Nephron (organoid): ENCODE data around the gene PTPN2.
"Not testable (repeated sequence)": the region's sequence is repeated elsewhere in the genome, so short reads cannot be mapped to it uniquely, and the experiment has no call there.

Experiments
- H3K27ac Mint-ChIP-seq, 3 experiments: 2 replicates each; pipeline ENCODE4 v1.8.0; 2020; ENCODE audit warnings: mixed read lengths in 3 of 3, mild to moderate bottlenecking in 2 of 3, moderate library complexity in 1 of 3
- H3K27me3 Mint-ChIP-seq: 2 replicates; pipeline ENCODE4 v1.8.0; 2021; ENCODE audit warnings: low read depth, mild to moderate bottlenecking, moderate library complexity, mixed read lengths
- H3K36me3 Mint-ChIP-seq: 2 replicates; pipeline ENCODE4 v1.8.0; 2020; ENCODE audit warnings: low read depth, mixed read lengths
- H3K4me1 Mint-ChIP-seq: 2 replicates; pipeline ENCODE4 v1.8.0; 2020; ENCODE audit warnings: mixed read lengths
- H3K4me3 Mint-ChIP-seq, 3 experiments: 2 replicates each; pipeline ENCODE4 v1.8.0; 2020; ENCODE audit warnings: mild to moderate bottlenecking in 3 of 3, mixed read lengths in 3 of 3, moderate library complexity in 2 of 3
- H3K9me3 Mint-ChIP-seq: 2 replicates; pipeline ENCODE4 v1.8.0; 2020; ENCODE audit warnings: mixed read lengths
- TF ChIP-seq, protein P1 (sequence below), 3 experiments: fragments of 200-600 bp; sonication (generic); IDR thresholded peaks; one replicate each; pipeline ENCODE4 v1.5.0; 2021; ENCODE audit warnings: antibody characterized with exemption in 3 of 3; ENCODE audit not compliant: unreplicated experiment in 3 of 3

The PTPN2 gene

DNA sequence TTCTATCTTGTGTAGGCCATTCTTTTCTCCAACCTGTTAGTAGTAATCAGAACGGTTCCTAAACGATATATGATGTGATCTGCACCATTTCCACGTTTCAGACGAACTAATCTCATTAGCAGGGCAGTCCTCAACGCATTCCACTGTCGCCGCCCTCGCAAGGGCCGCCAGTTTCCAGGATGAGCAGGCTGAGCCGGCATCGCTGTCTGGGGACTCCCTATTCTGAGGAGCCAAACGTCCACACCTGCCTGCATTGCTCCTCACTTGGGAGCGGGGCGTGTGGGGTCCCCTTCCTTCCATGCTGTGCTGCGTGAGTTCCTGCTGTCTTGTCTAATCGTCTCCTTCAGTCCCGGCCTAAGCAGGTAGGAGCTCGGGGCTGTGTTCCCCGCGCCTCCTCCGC lies 104.6 kb downstream of the PTPN2 start:
- no peaks in the 10 kb centered on the region for H3K36me3 Mint-ChIP-seq
- no peaks in the 10 kb centered on the region for H3K9me3 Mint-ChIP-seq
- H3K27ac Mint-ChIP-seq = no peak overlapping the region
- H3K4me1 Mint-ChIP-seq = no peaks in the 10 kb centered on the region
- TF ChIP-seq, protein P1, sequence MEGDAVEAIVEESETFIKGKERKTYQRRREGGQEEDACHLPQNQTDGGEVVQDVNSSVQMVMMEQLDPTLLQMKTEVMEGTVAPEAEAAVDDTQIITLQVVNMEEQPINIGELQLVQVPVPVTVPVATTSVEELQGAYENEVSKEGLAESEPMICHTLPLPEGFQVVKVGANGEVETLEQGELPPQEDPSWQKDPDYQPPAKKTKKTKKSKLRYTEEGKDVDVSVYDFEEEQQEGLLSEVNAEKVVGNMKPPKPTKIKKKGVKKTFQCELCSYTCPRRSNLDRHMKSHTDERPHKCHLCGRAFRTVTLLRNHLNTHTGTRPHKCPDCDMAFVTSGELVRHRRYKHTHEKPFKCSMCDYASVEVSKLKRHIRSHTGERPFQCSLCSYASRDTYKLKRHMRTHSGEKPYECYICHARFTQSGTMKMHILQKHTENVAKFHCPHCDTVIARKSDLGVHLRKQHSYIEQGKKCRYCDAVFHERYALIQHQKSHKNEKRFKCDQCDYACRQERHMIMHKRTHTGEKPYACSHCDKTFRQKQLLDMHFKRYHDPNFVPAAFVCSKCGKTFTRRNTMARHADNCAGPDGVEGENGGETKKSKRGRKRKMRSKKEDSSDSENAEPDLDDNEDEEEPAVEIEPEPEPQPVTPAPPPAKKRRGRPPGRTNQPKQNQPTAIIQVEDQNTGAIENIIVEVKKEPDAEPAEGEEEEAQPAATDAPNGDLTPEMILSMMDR (IDR thresholded peaks at IDR 0.05; ENCODE audit: unreplicated experiment in 3 of 3) = no peak
- H3K27me3 Mint-ChIP-seq = no peaks in the 10 kb centered on the region
- H3K4me3 Mint-ChIP-seq = no peak overlapping the region

DNA sequence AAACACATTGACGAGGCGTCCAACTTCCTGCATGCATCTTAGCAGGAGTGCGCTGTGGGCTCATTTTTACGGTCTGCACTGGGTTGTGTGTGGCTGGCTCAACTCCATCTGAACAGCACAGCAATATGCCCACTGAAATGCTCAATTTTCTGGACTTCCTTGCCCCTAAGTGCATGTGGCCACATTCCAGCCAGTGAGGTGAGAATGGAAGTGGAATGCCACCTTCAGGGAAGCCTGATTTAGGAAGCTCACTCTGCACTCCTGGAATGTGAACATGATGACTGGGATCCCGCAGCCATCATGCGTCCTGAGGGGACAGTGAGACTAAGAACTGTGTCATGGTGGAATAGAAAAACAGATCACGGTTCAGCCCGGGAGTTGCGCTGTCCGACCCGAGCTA lies 105.0 kb downstream of the PTPN2 start:
- no peaks in the 10 kb centered on the region for H3K27me3 Mint-ChIP-seq
- no peaks in the 10 kb centered on the region for H3K9me3 Mint-ChIP-seq
- H3K4me3 Mint-ChIP-seq = no peak overlapping the region
- TF ChIP-seq, protein P1 (IDR thresholded peaks at IDR 0.05; ENCODE audit: unreplicated experiment in 3 of 3) = no peak
- no peaks in the 10 kb centered on the region for H3K36me3 Mint-ChIP-seq
- no peak overlapping the region for H3K27ac Mint-ChIP-seq
- H3K4me1 Mint-ChIP-seq = no peaks in the 10 kb centered on the region

DNA sequence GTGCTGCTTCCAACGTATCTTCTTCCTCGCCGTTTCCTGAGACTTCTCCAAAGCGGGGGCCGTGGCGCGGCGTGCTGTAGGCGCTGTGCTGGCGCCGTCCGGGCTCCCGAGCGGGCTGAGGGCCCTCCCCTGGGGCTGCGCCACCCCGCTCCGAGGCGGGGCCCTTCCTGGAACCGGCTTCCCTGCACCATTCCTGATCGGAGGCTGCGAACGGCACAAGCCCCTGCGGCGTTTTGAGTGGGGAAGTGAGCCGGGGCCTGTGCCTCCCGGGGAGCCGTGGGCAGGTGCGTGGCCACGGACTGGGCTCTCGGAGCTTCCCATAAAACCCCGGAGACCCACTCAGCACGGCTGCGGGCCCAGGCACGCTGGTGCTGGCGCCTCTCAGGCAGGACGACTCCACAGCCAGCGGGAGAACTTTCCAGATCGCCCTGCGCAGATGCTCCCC lies 106.5 kb downstream of the PTPN2 start:
- Mint-ChIP-seq H3K27me3 (no peaks in the 10 kb centered on the region), H3K9me3 (no peaks in the 10 kb centered on the region), H3K27ac (no peak overlapping the region), H3K36me3 (no peaks in the 10 kb centered on the region), H3K4me1 (no peaks in the 10 kb centered on the region), H3K4me3 (no peak overlapping the region)
- TF ChIP-seq, protein P1 (IDR thresholded peaks at IDR 0.05; ENCODE audit: unreplicated experiment in 3 of 3) = no peak

DNA sequence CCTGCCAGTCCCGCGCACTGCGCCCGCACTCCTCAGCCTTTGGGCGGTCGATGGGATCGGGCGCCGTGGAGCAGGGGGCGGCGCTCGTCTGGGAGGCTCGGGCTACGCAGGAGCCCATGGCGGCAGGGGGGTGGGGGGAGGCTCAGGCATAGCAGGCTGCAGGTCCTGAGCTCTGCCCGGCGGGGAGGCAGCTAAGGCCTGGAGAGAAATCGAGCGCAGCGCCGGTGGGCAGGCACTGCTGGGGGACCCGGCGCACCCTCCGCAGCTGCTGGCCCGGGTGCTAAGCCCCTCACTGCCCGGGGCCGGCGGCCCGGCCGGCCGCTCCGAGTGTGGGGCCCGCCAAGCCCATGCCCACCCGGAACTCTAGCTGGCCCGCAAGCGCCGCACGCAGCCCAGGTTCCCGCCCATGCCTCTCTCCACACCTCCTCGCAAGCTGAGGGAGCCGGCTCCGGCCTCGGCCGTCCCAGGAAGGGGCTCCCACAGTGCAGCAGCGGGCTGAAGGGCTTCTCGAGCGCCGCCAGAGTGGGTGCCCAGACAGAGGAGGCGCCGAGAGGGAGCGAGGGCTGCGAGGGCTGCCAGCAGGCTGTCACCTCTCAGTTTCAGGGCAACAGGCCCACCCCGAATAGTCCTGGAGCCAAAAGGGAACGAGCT lies 107.1 kb downstream of the PTPN2 start:
- Mint-ChIP-seq H3K27me3 (no peaks in the 10 kb centered on the region), H3K27ac (no peak overlapping the region), H3K4me1 (no peaks in the 10 kb centered on the region), H3K4me3 (no peak overlapping the region), H3K9me3 (no peaks in the 10 kb centered on the region), H3K36me3 (no peaks in the 10 kb centered on the region)
- TF ChIP-seq, protein P1 (IDR thresholded peaks at IDR 0.05; ENCODE audit: unreplicated experiment in 3 of 3) = no peak

DNA sequence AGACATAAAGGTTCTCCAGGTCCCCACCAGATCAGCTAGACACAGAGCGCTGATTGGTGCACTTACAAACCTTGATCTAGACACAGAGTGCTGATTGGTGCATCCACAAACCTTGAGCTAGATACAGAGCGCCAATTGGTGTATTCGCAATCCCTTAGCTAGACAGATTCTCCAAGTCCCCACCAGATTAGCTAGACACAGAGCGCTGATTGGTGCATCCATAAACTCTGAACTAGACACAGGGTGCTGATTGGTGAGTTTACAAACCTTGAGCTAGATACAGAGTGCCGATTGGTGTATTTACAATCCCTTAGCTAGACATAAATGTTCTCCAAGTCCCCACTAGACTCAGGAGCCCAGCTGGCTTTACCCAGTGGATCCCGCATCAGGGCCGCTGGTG lies 107.6 kb downstream of the PTPN2 start:
- not testable (repeated sequence) for H3K4me1 Mint-ChIP-seq, H3K9me3 Mint-ChIP-seq, H3K27me3 Mint-ChIP-seq, H3K36me3 Mint-ChIP-seq, H3K27ac Mint-ChIP-seq, H3K4me3 Mint-ChIP-seq

DNA sequence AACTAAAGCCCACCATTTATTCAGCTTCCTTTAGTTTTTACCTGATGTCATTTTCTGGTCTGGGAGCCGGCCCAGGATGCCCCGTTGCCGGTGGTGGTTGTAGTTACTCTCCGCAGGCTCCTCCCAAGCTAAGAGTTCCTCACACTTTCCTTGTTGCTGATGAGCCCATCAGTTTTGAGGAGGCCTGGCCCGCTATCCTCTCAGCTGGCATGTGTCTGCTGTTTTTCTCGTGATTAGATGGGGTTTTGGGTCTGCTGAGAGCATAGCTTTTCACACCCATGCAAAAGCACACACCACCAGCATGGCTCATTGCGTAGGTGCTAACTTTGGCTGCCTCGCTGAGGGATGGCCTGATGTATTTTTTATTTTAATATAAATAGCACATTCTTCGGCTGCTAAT lies 109.1 kb downstream of the PTPN2 start:
- Mint-ChIP-seq H3K9me3 (no peaks in the 10 kb centered on the region), H3K27ac (no peak overlapping the region), H3K4me3 (no peak overlapping the region), H3K27me3 (no peaks in the 10 kb centered on the region), H3K4me1 (no peaks in the 10 kb centered on the region), H3K36me3 (no peaks in the 10 kb centered on the region)
- TF ChIP-seq, protein P1 (IDR thresholded peaks at IDR 0.05; ENCODE audit: unreplicated experiment in 3 of 3) = no peak
